Fibroblast of skin of abdomen (primary cell): ENCODE results near the gene GAGE12D. TPM values are rescaled to one million over a fixed set of nuclear protein-coding genes. Genes with fewer than 3 reads are reported as not detected.
"Not testable (repeated sequence)": the region's sequence is repeated elsewhere in the genome, so short reads cannot be mapped to it uniquely, and the experiment has no call there.

Experiments
- DNase-seq: peaks from one replicate; pipeline ENCODE4 v3.0.0-alpha.2; 2013
- polyA plus RNA-seq, 2 experiments: library from polyadenylated mRNA; unstranded; fragments of 120-200 nt; gene quantifications; one replicate each; pipeline ENCODE4 v1.2.1, GENCODE V29; 2013; ENCODE audit not compliant: insufficient read length in 2 of 2

Gene GAGE12D, protein sequence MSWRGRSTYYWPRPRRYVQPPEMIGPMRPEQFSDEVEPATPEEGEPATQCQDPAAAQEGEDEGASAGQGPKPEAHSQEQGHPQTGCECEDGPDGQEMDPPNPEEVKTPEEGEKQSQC
- polyA plus RNA-seq (2013, experiment 1 of 2; ENCODE audit: insufficient read length), result not detected
- polyA plus RNA-seq (2013, experiment 2 of 2; ENCODE audit: insufficient read length), result not detected

DNA sequence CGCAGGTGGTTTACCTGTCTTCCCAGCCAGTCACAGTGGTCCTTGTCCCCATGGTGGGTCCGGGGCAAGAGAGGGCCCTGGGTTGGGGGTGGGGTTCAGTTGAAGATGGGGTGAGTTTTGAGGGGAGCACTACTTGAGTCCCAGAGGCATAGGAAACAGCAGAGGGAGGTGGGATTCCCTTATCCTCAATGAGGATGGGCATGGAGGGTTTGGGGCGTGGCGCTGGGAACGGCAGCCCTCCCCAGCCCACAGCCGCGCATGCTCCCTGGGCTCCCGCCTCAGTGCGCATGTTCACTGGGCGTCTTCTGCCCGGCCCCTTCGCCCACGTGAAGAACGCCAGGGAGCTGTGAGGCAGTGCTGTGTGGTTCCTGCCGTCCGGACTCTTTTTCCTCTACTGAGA is at the start of gene GAGE12D:
Gene GAGE12D, plus strand, starts transcription at position 301 of the 400 bp plus-strand sequence. CDS start 1,155 bp downstream, outside the sequence.
- DNase-seq, result not testable (repeated sequence)

DNA sequence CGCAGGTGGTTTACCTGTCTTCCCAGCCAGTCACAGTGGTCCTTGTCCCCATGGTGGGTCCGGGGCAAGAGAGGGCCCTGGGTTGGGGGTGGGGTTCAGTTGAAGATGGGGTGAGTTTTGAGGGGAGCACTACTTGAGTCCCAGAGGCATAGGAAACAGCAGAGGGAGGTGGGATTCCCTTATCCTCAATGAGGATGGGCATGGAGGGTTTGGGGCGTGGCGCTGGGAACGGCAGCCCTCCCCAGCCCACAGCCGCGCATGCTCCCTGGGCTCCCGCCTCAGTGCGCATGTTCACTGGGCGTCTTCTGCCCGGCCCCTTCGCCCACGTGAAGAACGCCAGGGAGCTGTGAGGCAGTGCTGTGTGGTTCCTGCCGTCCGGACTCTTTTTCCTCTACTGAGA is 9.7 kb upstream of the GAGE12D start, which contains the start of gene GAGE12C:
Gene GAGE12C, plus strand, starts transcription at position 301 of the 400 bp plus-strand sequence. CDS start 1,155 bp downstream, outside the sequence.
- DNase-seq, result not testable (repeated sequence)

DNA sequence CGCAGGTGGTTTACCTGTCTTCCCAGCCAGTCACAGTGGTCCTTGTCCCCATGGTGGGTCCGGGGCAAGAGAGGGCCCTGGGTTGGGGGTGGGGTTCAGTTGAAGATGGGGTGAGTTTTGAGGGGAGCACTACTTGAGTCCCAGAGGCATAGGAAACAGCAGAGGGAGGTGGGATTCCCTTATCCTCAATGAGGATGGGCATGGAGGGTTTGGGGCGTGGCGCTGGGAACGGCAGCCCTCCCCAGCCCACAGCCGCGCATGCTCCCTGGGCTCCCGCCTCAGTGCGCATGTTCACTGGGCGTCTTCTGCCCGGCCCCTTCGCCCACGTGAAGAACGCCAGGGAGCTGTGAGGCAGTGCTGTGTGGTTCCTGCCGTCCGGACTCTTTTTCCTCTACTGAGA is 9.5 kb downstream of the GAGE12D start, which contains the start of gene GAGE12E:
Gene GAGE12E, plus strand, starts transcription at position 301 of the 400 bp plus-strand sequence. CDS start 1,155 bp downstream, outside the sequence.
- not testable (repeated sequence) for DNase-seq

DNA sequence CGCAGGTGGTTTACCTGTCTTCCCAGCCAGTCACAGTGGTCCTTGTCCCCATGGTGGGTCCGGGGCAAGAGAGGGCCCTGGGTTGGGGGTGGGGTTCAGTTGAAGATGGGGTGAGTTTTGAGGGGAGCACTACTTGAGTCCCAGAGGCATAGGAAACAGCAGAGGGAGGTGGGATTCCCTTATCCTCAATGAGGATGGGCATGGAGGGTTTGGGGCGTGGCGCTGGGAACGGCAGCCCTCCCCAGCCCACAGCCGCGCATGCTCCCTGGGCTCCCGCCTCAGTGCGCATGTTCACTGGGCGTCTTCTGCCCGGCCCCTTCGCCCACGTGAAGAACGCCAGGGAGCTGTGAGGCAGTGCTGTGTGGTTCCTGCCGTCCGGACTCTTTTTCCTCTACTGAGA is 19.0 kb downstream of the GAGE12D start, which contains the start of gene GAGE12F:
Gene GAGE12F, plus strand, starts transcription at position 301 of the 400 bp plus-strand sequence. CDS start 1,155 bp downstream, outside the sequence.
- not testable (repeated sequence) for DNase-seq

DNA sequence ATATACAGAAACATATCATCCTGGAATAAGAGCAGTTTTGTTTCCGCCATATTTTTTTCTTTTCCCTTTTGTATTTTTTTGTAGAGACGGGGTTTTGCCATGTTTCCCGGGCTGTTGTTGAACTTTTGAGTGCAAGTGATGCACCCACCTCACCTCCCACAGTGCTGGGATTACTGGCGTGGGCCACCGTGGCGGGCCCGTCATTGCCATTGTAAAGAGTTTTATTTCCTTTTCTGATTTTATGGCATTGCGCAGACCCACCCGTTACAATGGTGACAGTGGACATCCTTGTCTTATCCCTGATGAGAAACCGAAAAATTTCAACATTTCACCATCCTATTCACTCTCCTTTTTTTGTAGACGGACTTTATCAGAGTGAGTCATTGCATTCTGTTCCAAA is 27.2 kb downstream of the GAGE12D start:
- not testable (repeated sequence) for DNase-seq

DNA sequence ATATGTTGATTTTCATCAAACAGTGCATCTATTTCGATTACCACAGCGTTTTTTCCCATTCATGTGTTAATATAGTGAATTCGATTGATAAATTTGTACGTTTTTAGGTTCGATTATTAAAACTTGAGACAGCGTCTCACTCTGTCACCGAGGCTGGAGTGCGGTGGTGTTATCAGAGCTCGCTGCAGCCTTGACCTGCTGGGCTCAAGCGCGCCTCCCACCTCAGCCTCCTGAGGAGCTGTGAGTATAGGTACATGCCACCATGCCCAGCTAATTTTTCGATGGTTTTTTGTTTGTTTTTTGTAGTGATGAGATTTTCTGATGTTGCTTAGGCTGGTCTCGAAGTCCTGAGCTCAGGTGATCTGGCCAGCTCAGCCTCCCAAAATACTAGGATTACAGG is 27.6 kb downstream of the GAGE12D start:
- DNase-seq, result not testable (repeated sequence)

DNA sequence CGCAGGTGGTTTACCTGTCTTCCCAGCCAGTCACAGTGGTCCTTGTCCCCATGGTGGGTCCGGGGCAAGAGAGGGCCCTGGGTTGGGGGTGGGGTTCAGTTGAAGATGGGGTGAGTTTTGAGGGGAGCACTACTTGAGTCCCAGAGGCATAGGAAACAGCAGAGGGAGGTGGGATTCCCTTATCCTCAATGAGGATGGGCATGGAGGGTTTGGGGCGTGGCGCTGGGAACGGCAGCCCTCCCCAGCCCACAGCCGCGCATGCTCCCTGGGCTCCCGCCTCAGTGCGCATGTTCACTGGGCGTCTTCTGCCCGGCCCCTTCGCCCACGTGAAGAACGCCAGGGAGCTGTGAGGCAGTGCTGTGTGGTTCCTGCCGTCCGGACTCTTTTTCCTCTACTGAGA is 28.6 kb downstream of the GAGE12D start, which contains the start of gene GAGE12G:
Gene GAGE12G, plus strand, starts transcription at position 301 of the 400 bp plus-strand sequence. CDS start 1,155 bp downstream, outside the sequence.
- DNase-seq, result not testable (repeated sequence)

DNA sequence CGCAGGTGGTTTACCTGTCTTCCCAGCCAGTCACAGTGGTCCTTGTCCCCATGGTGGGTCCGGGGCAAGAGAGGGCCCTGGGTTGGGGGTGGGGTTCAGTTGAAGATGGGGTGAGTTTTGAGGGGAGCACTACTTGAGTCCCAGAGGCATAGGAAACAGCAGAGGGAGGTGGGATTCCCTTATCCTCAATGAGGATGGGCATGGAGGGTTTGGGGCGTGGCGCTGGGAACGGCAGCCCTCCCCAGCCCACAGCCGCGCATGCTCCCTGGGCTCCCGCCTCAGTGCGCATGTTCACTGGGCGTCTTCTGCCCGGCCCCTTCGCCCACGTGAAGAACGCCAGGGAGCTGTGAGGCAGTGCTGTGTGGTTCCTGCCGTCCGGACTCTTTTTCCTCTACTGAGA is 38.1 kb downstream of the GAGE12D start, which contains the start of gene GAGE12H:
Gene GAGE12H, plus strand, starts transcription at position 301 of the 400 bp plus-strand sequence. CDS start 1,155 bp downstream, outside the sequence.
- not testable (repeated sequence) for DNase-seq

DNA sequence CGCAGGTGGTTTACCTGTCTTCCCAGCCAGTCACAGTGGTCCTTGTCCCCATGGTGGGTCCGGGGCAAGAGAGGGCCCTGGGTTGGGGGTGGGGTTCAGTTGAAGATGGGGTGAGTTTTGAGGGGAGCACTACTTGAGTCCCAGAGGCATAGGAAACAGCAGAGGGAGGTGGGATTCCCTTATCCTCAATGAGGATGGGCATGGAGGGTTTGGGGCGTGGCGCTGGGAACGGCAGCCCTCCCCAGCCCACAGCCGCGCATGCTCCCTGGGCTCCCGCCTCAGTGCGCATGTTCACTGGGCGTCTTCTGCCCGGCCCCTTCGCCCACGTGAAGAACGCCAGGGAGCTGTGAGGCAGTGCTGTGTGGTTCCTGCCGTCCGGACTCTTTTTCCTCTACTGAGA is 47.7 kb downstream of the GAGE12D start, which contains the start of gene GAGE2A:
Gene GAGE2A, plus strand, starts transcription at position 301 of the 400 bp plus-strand sequence. CDS start 1,155 bp downstream, outside the sequence.
- DNase-seq, result not testable (repeated sequence)

DNA sequence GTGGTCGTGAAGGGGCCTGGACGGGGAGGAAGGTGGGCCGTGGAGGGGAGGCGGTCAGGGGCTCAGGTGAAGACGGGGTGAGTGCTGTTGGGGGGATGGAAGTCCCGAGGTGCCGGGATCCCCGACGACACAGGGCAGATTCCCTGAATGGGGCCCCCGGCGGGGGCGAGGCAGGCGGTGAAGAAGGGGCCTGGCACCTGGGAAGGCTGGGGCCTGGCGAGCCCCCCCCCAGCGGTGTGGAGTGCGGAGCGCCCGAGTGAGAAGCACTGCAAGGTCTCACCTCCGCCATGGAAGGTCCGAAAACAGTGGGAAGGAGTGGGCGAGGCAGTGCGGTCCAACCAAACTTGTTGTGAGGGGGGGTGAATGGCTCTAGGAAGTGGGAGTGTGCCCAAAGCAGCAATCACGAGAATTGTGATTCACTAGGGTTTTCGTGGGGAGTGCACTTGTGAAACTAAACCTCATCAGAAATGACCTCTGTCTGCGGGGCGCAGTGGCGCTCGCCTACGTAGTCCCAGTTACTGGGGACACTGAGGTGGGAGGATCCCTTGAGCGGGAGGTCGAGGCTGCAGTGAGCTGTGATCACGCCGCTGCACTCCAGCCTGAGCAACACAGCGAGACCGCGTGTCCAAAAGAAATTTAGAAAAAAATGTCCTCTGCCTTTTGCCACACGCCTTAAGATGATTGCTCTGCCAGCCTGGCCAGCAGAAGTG is 48.4 kb downstream of the GAGE12D start:
- DNase-seq, result not testable (repeated sequence)

DNA sequence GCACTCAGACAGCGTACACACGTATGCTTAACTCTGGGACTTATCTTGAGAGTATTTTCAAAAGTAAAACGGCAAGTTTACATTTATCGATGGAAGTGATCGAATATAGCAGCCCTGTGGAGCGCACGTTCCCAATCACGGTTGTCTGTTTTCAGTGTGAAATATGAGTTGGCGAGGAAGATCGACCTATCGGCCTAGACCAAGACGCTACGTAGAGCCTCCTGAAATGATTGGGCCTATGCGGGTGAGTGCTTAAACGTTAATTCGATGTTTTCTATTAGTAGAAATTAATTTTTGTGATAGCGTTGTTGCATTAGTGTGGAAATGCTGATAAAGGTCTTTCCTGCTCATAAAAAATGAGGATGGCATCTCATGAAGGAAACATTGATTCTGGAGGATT is 49.0 kb downstream of the GAGE12D start:
- not testable (repeated sequence) for DNase-seq
